SU-DHL-6 (cell line): ENCODE results near the gene BFSP1.

Source experiments
- CTCF ChIP-seq: fragments of 200-600 bp; sonication (generic); IDR thresholded peaks from one replicate; pipeline ENCODE4 v1.5.1; 2017; ENCODE audit warnings: antibody characterized with exemption, mild to moderate bottlenecking, low read length, moderate library complexity; ENCODE audit not compliant: insufficient read depth, poor library complexity, severe bottlenecking
- EZH2phosphoT487 ChIP-seq: fragments of 200-600 bp; sonication (generic), shearing (Covaris generic); conservative IDR thresholded peaks from 2 replicates; pipeline ENCODE4 v1.6.1; 2018; ENCODE audit warnings: mild to moderate bottlenecking, antibody characterized with exemption, low read length, moderate library complexity, mixed read lengths

- TF ChIP-seq CTCF (no peak), EZH2phosphoT487 (no peak)
Measured at GRCh38 chr20:17495826-17496225, 35.4 kb downstream of the BFSP1 start.
